ENCODE results near the gene SSNA1. TPM values are rescaled to one million over a fixed set of nuclear protein-coding genes. Genes with fewer than 3 reads are reported as not detected.

The SSNA1 gene
- total RNA-seq, 1 experiment from 2014 or later: 163 TPM

DNA sequence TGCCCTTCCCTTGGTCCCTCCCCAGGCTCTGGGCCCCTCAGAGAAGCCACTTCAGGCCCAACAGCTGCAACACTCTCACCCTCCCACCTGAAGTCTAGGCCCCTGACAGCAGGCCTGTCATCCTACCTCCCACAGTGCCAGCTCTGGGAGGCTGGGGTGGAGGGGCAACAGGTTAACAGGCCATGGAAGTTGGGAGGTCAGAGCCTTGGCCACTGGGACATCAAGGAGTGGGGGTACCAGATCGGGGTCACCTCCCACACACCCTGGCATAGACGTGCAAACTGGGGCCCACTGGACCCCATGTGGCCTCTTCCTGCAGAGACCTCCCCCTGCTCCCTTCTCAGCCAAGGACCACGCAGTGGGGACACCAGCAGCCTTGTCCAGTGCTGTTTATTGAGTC lies 2.8 kb downstream of the SSNA1 start:
- in situ Hi-C loops (cut with HindIII; ENCODE audit: low pct_unique_long_range_greater_than_20kb, low sequenced_read_pairs): no loop called here

DNA sequence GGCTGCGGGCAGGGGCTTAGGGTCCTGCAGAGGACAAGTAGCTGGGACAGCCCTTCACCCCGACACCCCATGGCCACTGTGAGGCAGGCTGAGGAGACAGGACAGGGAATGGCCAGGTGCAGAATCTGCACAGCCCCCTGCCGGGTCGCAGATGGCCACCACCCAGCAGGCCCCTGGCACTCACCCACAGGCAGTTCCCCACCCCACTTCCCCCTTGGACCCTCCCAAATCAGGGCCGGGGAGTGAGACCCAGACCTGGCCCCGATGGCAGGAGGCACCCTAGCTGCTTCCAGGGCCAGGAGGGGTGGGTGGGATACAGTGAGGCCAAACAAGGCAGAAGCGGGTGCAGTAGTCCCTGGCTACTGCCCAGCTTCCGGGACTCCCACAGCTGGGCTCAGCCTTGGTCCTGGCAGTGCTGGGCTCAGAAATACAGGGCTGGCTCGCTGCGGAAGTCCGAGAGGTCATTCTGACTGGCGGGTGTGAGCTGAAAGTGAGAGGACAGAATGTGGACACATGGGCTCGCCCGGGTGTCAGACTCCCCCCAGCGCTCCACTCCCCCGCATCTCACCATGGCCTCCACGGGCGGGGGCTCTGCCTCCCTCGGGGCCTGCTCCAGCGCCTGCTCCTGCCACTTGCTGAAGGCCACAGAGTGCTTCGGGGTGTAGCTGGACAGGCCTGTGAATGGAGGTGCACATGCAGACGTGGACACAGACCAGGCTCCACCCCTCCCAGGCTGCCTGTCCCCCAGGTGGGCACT lies 3.4 kb downstream of the SSNA1 start:
- in situ Hi-C loops (cut with HindIII; ENCODE audit: low pct_unique_long_range_greater_than_20kb, low sequenced_read_pairs): no loop called here
- DNase-seq (ENCODE audit: low read depth): no peak

More for the DNA sequence above, 2.8 kb downstream of the SSNA1 start:
- DNase-seq (ENCODE audit: low read depth): no peak

DNA sequence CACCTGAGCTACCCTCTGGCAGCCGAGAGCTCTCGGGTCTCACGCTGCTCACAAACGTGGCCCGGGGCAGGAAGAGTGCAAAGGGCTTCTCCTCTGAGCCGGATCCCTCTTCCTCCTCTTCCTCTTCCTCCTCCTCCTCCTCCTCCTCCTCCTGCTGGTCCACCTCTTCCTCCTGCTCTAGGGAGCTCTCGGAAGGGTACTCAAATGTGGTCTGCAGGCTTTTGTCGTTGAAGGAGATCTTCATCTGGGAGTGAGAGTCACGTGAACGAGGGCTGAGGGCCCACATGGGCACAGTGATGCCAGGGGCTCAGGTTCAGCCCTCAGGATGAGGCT lies 3.9 kb downstream of the SSNA1 start:
- in situ Hi-C loops (cut with HindIII; ENCODE audit: low pct_unique_long_range_greater_than_20kb, low sequenced_read_pairs): no loop called here
- DNase-seq (ENCODE audit: low read depth): no peak

DNA sequence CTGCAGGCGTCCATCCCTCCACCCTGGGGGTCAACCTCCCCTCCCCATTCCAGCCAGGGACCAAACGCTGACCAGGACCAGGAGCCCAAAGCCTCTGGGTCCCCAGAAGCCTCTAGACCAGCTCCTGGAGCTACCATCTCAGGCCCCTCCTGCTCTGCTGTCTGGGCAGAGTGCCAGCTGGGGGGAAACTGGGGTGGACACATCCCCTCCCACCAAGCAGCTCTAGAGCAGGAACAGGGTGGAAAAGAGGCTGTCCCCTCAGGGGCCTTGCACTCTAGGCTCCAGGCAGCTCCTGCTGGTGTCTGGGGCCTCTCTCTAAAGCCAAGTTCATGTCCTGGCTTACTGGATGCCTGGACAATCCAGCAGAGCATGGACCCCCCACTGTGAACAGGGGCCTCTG lies 4.4 kb downstream of the SSNA1 start:
- in situ Hi-C loops (cut with HindIII; ENCODE audit: low pct_unique_long_range_greater_than_20kb, low sequenced_read_pairs): no loop called here
- DNase-seq (ENCODE audit: low read depth): no peak

DNA sequence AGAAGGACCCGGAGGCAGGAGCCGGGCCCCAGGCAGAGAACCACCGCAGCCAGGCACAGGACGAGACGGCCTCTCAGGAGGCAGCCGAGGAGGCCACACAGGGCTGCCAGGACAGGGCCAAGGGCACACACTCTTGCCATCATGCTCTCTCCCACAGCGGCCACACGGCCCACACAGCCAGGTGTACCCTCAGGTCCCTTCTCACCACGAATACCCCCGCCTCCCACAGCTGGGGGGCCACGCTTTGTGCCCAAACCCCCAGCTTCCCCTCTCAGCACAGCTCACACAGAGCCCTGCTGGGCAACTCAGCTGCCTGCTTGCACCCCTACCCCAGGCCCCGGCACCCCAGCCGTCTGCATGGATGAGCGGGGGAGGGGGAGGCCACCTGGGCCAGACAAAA lies 5.3 kb downstream of the SSNA1 start:
- in situ Hi-C loops (cut with HindIII; ENCODE audit: low pct_unique_long_range_greater_than_20kb, low sequenced_read_pairs): no loop called here
- no peak for DNase-seq (ENCODE audit: low read depth)

DNA sequence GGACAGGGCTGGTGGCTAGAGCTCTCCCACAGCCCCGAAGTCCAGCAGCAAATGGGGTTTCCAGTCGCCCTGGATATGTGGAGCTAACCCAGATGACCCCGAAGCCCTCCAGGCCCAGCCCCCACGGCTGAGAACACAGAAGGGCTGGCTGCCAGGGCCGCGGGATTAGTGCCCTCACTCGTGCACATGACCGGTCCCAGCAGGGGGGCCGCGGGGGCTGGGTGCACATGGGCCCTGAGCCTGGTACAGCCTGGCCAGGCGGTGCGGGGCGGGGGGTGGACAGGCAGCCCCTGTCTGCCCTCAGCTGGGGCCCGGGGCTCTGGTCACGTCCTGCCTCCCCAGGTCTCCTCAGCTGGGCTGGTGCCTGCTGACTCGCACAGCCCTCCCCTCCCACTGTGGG lies 5.9 kb downstream of the SSNA1 start:
- in situ Hi-C loops (cut with HindIII; ENCODE audit: low pct_unique_long_range_greater_than_20kb, low sequenced_read_pairs): no loop called here

DNA sequence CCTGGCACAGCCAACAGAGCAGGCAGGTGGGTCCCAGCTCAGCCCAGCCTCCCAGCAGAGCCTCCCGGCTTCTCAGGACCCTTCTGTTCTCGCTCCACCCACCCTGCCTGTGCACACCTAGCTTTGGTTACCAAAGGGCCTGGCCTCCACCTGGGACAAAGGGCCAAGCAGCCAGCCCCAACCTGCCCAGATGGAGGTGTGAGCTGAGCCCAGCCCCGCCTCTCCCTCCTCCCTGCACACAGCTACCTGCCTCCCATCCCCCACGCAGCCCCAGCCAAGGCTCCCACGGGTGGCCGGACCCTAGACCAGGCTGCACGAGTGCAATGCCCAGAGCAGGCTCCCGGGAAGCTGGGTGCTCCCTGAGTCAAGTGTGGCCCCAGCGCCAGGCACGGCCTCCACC lies 6.4 kb downstream of the SSNA1 start:
- in situ Hi-C loops (cut with HindIII; ENCODE audit: low pct_unique_long_range_greater_than_20kb, low sequenced_read_pairs): no loop called here
- no peak for DNase-seq (ENCODE audit: low read depth)

More for the DNA sequence above, 5.9 kb downstream of the SSNA1 start:
- DNase-seq (ENCODE audit: low read depth): no peak

DNA sequence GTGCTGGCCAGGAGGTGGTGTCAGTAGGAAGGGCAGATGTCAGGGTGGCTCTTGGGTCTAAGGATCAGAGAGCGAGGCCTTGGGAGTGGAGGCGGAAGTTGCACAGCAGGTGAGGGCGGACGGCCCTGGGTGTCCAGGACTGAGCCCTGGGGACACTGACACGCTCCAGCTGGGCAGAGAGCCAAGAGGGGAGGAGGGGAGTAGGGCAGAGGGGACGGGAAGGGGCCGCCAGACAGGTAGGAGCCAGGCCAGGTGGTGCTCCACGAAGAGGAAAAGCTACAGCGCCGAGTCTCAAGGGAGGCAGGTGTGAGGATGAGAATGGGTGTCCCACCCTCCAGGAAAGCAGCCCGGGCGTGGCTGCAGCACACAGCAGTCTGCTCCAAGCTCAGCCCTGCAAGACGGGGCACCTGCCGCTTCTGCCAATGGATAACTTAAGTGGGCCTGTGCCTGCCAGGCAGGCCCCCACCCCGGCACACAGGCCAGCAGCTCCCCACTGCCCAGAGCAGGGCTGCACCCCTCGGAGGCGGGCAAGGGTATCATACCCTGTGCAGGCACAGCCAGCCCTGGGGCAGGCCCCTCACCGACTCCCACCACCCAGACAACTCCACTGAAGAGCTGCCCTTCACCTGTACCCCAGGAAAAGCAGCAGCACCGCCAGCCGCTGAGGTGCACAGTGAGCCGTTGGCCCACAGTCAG lies 7.2 kb downstream of the SSNA1 start:
- in situ Hi-C loops (cut with HindIII; ENCODE audit: low pct_unique_long_range_greater_than_20kb, low sequenced_read_pairs): no loop called here
- no peak for DNase-seq (ENCODE audit: low read depth)

DNA sequence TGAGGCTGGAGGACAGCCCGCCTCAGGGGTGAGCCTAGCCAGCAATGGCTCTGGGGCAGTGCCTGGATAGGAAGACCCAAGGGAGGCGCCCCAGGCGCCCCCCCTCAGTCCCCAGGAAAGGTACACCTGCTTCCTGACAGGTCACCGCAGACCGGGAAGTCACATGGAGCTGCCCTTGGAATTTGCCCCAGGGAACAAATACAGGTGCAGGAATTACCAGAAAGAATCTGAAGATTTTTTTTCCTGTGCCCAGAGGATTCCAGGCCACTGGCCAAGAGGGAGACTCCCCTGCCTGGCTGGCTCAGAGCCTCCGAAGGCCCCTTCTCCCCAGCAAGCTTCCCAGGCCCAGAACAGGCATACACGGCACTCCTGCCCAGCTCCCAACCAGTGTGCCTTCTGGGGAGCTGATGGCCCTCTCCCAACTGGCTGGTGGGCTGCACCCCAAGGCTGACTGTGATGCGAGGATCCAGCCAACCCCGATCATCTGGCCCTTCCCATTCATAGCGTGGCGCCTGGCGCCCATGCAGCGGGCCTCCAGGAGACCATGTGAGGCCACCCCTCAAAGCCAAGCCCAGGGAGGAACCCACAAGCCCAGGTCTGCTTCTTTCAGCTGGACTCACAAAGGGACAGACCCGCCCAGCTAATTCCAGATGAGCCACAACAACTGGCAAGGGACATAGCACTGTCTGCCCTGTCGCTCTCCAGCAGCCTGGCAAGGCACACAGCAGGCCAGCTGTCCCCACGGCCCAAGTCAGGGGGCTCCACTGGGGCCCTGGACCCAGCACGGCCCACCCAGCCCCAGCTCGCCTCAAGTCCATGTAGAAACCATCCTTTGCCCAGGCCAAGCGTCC lies 9.8 kb downstream of the SSNA1 start:
- DNase-seq (ENCODE audit: low read depth): no peak

DNA sequence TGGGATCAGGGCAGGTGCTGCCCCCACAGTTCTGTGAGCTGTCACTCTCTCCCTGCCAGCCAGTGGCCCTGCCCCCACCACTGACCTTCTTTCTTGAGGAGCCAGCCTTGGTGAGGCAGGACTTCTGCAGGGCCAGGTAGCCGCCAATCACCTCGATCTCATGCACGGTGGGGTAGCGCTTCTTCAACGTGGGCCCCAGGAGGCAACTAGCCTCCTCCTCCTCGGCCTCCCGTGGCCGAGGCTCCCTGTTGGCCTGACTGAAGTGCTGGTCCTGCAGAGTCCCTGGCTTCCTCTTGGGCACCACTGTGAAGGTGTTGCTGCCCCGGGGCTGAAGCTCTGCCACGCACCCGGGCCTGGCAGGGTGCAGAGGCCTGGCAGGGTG lies 10.4 kb downstream of the SSNA1 start:
- DNase-seq (ENCODE audit: low read depth): no peak
- in situ Hi-C loops (cut with HindIII; ENCODE audit: low pct_unique_long_range_greater_than_20kb, low sequenced_read_pairs): no loop called here

More for the DNA sequence above, 9.8 kb downstream of the SSNA1 start:
- in situ Hi-C loops (cut with HindIII; ENCODE audit: low pct_unique_long_range_greater_than_20kb, low sequenced_read_pairs): no loop called here

DNA sequence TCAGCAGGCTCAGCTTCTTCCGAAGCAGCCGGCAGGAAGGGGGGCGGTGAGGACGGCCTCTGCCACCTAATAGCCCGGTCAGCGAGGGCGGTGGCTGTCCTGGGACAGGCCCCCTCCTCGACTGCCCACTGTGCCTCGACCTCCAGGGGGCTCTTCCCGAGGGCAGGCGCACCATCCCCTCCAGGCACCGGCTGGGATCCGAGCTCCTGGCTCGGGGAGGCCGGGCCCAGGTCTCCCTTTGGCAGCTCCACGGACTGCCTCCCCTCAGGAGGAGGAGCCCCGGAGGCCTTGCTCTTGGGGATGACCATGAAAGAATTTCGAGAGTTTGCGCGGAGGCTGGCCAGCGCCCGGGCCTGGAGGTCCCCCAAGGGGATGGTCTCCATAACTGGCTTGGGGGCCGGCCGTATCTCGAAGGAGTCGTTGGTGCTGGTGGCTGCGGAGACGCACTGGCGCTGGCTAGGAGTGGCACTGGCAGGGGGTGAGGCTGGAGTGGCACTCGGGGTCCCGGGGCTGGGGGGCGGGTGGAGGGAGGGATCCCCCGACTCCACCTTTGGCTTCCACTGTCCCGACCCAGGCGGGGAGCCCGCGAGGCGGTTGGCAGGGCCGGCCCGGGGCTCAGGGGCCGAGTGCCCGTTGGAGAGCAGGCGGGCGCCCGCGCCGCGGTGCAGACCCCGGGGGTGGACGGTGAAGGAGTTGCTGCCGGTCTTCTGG lies 11.1 kb downstream of the SSNA1 start:
- in situ Hi-C loops (cut with HindIII; ENCODE audit: low pct_unique_long_range_greater_than_20kb, low sequenced_read_pairs): no loop called here

DNA sequence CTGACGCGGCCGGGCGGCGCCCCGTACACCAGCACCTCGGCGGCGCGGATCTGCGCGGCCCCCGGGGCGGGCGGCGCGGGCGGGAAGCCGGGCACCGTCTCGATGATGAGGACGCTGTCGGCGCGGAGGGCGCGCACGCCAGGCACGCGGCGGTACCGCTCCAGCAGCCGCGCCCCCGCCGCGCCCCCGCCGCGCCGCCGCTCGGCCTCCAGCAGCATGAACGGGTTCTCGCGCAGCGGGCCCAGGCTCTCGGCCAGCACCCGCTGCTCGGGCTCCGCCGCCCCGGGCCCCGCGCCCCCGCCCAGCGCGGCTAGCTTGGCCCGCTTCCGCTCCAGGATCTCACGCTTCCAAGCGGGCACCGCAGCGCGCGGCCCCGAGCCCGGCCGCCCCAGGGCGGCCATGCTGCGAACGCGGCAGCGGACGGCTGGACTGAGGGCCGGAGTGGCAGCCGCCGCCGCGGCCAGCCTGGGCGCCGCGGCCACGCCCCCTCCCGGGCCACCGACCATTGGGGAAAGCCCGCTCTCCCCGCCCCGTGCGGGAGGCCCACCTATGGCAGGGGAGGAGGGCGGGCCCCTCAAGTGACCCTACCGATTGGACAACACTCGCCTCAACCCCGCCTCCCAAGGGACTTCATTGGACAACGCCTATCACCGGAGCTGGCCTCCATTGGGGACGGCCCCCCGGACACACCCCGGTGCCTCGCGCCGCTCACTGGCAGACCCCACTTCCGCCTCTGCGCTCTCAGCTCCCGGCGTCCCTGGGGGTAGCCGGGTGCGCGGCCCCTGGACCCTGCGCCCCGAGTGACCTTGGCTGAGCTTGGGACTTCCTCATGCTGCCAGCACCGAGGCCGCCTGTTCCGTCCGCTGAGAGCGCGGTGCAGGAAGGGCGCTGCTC lies 12.1 kb downstream of the SSNA1 start, which contains the start of gene TPRN:
Gene TPRN (minus strand): TSS at position 431 of the 894 bp plus-strand sequence. CDS start 30 bp downstream, at position 401.
- peak; percentile 99 for DNase-seq (ENCODE audit: low read depth)
- in situ Hi-C loops (cut with HindIII; ENCODE audit: low pct_unique_long_range_greater_than_20kb, low sequenced_read_pairs): no loop called here

More for the DNA sequence above, 11.1 kb downstream of the SSNA1 start:
- no peak for DNase-seq (ENCODE audit: low read depth)

DNA sequence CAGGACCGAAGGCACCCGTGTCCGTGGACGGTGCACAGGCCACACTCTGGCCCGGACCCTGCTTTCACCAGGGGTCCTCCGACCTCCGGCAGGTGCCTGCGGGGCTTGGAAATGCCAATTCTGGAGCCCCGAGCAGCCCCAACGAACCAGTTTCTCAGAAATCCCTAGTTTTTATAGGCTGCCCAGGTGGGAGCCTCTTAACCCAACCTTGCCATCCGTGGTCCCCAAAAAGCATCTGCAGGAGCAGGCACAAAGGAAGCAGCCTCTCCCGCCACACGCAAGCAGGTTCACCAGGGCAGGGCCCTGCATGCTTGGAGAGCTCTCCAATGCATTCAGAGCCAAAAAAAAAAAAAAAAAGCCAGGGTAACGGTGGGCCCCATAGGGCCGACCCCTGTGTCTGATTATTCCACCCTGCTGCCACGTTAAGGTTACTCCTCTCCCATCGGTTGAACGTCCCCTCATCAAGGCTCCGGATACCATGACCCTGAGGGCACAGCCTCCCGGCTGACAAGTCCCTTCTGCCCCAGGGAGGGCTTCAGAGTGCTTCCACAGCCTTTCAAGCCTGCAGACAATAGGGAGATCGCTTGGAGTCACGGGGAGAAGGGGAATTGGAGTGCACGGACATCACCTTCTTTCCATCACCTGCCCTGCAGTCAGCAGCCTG lies 12.9 kb downstream of the SSNA1 start:
- in situ Hi-C loops (cut with HindIII; ENCODE audit: low pct_unique_long_range_greater_than_20kb, low sequenced_read_pairs): no loop called here
- DNase-seq (ENCODE audit: low read depth): no peak

DNA sequence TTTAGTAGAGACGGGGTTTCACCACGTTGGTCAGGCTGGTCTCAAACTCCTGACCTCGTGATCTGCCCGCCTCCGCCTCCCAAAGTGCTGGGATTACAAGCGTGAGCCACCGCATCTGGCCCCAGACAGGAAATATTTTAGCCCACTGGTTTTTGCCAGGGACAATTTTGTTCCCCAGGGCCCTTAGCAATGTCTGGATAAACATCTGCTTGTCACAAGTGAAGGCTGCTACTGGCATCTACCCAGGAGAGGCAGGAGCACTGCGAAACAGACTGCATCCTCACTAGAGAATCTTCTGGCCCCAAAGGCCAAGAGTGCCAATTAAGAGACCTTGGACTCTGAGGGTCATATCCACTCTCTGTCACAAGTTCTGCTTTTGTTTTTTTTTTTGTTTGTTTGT lies 14.5 kb downstream of the SSNA1 start:
- in situ Hi-C loops (cut with HindIII; ENCODE audit: low pct_unique_long_range_greater_than_20kb, low sequenced_read_pairs): no loop called here
- no peak for DNase-seq (ENCODE audit: low read depth)

DNA sequence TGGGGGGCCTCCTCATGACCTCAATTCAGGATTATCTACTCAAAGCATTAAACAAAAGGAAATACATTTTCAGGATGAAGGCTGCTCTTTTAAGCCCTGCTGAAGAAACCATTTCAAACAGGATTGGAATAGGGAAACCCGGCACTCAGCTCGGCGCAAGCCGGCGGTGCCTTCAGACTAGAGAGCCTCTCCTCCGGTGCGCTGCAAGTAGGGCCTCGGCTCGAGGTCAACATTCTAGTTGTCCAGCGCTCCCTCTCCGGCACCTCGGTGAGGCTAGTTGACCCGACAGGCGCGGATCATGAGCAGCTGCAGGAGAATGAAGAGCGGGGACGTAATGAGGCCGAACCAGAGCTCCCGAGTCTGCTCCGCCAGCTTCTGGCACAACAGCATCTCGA lies 16.3 kb downstream of the SSNA1 start:
- in situ Hi-C loops (cut with HindIII; ENCODE audit: low pct_unique_long_range_greater_than_20kb, low sequenced_read_pairs): no loop called here
- no peak for DNase-seq (ENCODE audit: low read depth)

DNA sequence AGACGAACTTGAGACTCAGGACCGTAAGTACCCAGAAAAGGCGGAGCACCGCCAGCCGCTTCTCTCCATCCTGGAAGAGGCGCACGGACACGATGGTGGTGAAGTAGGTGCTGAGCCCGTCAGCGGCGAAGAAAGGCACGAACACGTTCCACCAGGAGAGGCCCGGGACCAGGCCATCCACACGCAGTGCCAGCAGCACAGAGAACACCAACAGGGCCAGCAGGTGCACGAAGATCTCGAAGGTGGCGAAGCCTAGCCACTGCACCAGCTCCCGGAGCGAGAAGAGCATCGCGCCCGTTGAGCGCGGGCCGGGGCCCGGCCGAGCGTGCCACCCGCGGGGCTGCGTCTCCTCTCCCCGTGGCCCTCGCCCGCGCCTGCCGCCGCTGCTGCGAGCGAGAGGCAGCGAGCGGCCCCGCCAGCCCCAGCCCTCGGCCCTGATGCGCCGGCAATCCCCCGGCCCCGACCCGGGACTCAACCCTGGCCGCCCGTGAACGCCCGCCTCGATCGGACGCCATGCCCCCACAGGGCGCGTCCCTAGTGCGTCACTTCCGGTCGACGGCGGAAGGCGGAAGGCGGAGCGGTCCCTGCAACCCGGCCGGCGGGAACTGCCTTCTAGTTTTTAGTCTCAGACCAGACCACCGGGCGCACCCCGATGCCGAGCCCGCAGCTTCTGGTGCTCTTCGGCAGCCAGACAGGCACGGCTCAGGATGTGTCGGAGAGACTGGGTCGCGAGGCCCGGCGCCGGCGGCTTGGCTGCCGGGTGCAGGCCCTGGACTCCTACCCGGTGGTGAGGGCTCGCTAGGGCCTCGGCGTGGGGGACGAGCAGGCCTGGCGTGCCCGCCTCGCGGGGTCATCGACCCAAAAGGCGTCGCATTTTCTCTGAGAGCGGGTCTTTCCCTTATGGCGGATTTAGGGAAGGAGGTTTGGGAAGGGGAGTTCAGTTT lies 16.9 kb downstream of the SSNA1 start, which contains the start of the genes NDOR1 and TMEM203:
Gene NDOR1 (plus strand): TSS at position 575 of the 944 bp plus-strand sequence. CDS start 78 bp downstream, at position 653.
Gene TMEM203 (minus strand): TSS at position 523 of the 944 bp plus-strand sequence. CDS start 234 bp downstream, at position 289.
- in situ Hi-C loops (cut with HindIII; ENCODE audit: low pct_unique_long_range_greater_than_20kb, low sequenced_read_pairs): no loop called here
- peak; percentile 66 for DNase-seq (ENCODE audit: low read depth)
